ENCODE measurements around the gene PTGER1. TPM values are rescaled to one million over a fixed set of nuclear protein-coding genes. Genes with fewer than 3 reads are reported as not detected.

Gene PTGER1
- total and polyA plus RNA-seq, 2 donors (not counting 1 experiment from before 2014, with no cell fraction given), result 2.3 to 9.7 TPM

DNA sequence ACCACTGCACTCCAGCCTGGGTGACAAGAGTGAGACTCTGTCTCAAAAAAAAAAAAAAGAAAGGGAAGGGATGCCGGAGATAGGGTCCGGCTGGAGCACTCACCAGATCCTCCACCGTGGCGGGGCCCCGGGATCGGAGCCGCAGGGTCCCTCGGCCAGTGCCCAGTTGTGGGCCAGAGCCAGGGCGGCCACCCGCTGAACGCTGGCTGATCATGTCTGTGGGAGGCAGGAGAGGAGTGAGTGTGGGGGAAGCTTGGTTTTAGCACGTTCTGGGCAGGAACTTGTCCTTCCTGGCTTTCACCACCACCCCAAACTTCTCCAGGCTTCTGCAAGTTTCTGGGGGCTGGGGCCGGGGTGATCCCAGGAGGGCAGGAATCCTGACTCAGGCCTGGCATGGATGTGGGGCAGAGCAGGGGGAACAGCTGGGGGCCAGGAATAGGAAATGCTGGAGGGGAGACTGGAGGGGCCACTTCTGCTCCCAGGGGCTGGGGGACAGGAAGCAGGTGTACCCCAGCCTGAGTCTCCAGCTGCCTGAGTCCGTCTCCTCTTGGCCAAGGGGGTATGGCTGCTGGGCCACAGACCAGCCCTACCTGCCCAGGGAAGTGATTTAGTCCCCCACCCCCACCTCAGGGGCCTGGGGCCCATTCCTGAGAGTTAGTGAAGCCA is 4.3 kb upstream of the PTGER1 start:
- TF ChIP-seq, protein P1, sequence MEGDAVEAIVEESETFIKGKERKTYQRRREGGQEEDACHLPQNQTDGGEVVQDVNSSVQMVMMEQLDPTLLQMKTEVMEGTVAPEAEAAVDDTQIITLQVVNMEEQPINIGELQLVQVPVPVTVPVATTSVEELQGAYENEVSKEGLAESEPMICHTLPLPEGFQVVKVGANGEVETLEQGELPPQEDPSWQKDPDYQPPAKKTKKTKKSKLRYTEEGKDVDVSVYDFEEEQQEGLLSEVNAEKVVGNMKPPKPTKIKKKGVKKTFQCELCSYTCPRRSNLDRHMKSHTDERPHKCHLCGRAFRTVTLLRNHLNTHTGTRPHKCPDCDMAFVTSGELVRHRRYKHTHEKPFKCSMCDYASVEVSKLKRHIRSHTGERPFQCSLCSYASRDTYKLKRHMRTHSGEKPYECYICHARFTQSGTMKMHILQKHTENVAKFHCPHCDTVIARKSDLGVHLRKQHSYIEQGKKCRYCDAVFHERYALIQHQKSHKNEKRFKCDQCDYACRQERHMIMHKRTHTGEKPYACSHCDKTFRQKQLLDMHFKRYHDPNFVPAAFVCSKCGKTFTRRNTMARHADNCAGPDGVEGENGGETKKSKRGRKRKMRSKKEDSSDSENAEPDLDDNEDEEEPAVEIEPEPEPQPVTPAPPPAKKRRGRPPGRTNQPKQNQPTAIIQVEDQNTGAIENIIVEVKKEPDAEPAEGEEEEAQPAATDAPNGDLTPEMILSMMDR (conservative IDR thresholded peaks at IDR 0.05 in 1 of 2, IDR thresholded peaks at IDR 0.05 in 1 of 2; ENCODE audit: low read depth in 1 of 2, low read length in 2 of 2), result no peak
- no peak for TF ChIP-seq EZH2 (IDR thresholded peaks at IDR 0.05; ENCODE audit: low read length, missing control alignments)
- no peak for DNase-seq (ENCODE audit: low read depth in 2 of 2)
- peaks cover 19% of the 10 kb centered on the region for H3K4me1 ChIP-seq (ENCODE audit: control insufficient read depth, extremely low read depth, insufficient read depth, low read length)
- no peak overlapping the region for H3K4me2 ChIP-seq (ENCODE audit: extremely low read depth, insufficient read depth, low read length)
- H3K79me2 ChIP-seq (ENCODE audit: control insufficient read depth, insufficient read depth, low read length), result no peaks in the 10 kb centered on the region
- no peaks in the 10 kb centered on the region for H3K27me3 ChIP-seq (ENCODE audit: control insufficient read depth, insufficient read depth, low read length)
- H3K9ac ChIP-seq (ENCODE audit: insufficient read depth, low read length), result no peak overlapping the region
- H3K36me3 ChIP-seq (ENCODE audit: control insufficient read depth, insufficient read depth, low read length), result peaks cover 19% of the 10 kb centered on the region
- H3K9me3 ChIP-seq (ENCODE audit: control insufficient read depth, insufficient read depth, low read depth, low read length), result no peaks in the 10 kb centered on the region
- H3K27ac ChIP-seq (ENCODE audit: insufficient read depth, low read length), result no peak overlapping the region
- H2AFZ ChIP-seq (ENCODE audit: low read length), result no peak overlapping the region
- H3K4me3 ChIP-seq (replicated peaks in 1 of 4; ENCODE audit: control extremely low read depth in 1 of 4, insufficient read depth in 1 of 4, low read depth in 3 of 4, low read length in 4 of 4), result no peak overlapping the region
- no peaks in the 10 kb centered on the region for H4K20me1 ChIP-seq (ENCODE audit: control insufficient read depth, extremely low read depth, insufficient read depth, low read length)

DNA sequence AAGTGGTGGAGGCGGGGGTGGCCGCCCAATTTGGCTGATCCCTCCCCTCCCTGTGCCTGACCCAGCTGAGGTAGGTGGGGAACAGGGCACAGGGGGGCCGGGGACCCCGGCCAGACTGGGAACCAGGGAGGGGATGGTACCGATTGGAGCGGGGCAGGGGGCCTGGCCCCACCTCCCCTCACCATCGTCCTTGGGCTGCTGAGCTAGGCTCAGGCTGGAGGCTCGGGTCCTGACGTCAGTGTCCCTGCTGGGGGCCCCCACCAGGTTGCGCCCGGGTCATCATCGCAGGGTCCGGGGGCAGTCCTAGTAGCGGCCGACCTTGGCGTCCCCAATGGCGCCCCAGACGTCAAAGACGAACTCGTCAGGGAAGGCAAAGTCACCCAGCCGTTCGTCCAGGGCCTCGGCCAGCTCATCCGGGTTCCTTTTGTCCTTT is 3.0 kb upstream of the PTGER1 start:
- peaks cover 21% of the 10 kb centered on the region for H3K36me3 ChIP-seq (ENCODE audit: control insufficient read depth, insufficient read depth, low read length)
- TF ChIP-seq EZH2 (IDR thresholded peaks at IDR 0.05; ENCODE audit: low read length, missing control alignments), result no peak
- TF ChIP-seq, protein P1 (conservative IDR thresholded peaks at IDR 0.05 in 1 of 2, IDR thresholded peaks at IDR 0.05 in 1 of 2; ENCODE audit: low read depth in 1 of 2, low read length in 2 of 2), result no peak
- no peaks in the 10 kb centered on the region for H3K79me2 ChIP-seq (ENCODE audit: control insufficient read depth, insufficient read depth, low read length)
- no peaks in the 10 kb centered on the region for H3K9me3 ChIP-seq (ENCODE audit: control insufficient read depth, insufficient read depth, low read depth, low read length)
- no peak overlapping the region for H3K27ac ChIP-seq (ENCODE audit: insufficient read depth, low read length)
- no peak overlapping the region for H3K4me2 ChIP-seq (ENCODE audit: extremely low read depth, insufficient read depth, low read length)
- H3K4me1 ChIP-seq (ENCODE audit: control insufficient read depth, extremely low read depth, insufficient read depth, low read length), result peaks cover 19% of the 10 kb centered on the region
- DNase-seq (ENCODE audit: low read depth in 2 of 2), result no peak
- no peaks in the 10 kb centered on the region for H3K27me3 ChIP-seq (ENCODE audit: control insufficient read depth, insufficient read depth, low read length)
- H3K4me3 ChIP-seq (replicated peaks in 1 of 4; ENCODE audit: control extremely low read depth in 1 of 4, insufficient read depth in 1 of 4, low read depth in 3 of 4, low read length in 4 of 4), result no peak overlapping the region
- no peaks in the 10 kb centered on the region for H4K20me1 ChIP-seq (ENCODE audit: control insufficient read depth, extremely low read depth, insufficient read depth, low read length)
- H3K9ac ChIP-seq (ENCODE audit: insufficient read depth, low read length), result no peak overlapping the region
- H2AFZ ChIP-seq (ENCODE audit: low read length), result no peak overlapping the region

DNA sequence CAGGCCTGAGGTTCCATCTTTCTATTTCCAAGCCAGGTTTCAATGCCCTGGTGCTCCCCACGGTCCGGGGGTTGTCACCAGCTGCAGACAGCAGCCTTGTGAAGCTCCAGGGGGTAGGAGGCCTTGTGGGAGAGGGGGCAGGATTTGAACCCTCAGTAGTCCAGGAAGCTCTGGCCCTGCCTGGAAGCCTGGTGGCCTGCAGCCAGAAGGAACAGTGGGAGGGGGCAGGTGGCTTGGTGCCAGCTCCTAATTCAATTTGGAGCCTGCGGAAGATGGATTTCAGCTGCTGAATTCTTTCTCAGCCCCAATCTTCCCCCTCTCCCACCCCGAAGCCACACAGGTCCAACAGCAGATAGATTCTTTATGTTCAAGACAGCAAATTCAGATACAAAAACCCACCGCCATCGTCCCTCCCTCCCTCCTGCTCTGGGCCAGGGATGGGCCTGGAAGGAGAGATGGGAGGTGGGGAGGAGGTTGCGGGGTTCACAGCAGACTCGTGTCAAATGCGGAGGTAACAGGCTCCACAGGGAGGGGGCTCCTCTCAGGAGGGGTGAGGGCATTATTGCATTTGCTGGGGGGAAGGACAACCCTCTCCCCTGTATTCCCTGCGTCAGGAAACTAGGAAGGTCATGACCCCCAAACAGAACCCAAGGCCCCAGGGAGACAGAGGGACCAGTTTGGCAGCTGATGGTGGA is 2.4 kb upstream of the PTGER1 start:
- no peak overlapping the region for H3K9ac ChIP-seq (ENCODE audit: insufficient read depth, low read length)
- H3K4me3 ChIP-seq (replicated peaks in 1 of 4; ENCODE audit: control extremely low read depth in 1 of 4, insufficient read depth in 1 of 4, low read depth in 3 of 4, low read length in 4 of 4), result no peak overlapping the region
- peak; percentile 47 to 73 for DNase-seq (ENCODE audit: low read depth in 2 of 2)
- H4K20me1 ChIP-seq (ENCODE audit: control insufficient read depth, extremely low read depth, insufficient read depth, low read length), result no peaks in the 10 kb centered on the region
- H3K27ac ChIP-seq (ENCODE audit: insufficient read depth, low read length), result no peak overlapping the region
- H3K36me3 ChIP-seq (ENCODE audit: control insufficient read depth, insufficient read depth, low read length), result peaks cover 22% of the 10 kb centered on the region
- no peaks in the 10 kb centered on the region for H3K9me3 ChIP-seq (ENCODE audit: control insufficient read depth, insufficient read depth, low read depth, low read length)
- H3K27me3 ChIP-seq (ENCODE audit: control insufficient read depth, insufficient read depth, low read length), result no peaks in the 10 kb centered on the region
- no peak overlapping the region for H2AFZ ChIP-seq (ENCODE audit: low read length)
- TF ChIP-seq, protein P1 (conservative IDR thresholded peaks at IDR 0.05 in 1 of 2, IDR thresholded peaks at IDR 0.05 in 1 of 2; ENCODE audit: low read depth in 1 of 2, low read length in 2 of 2), result no peak
- TF ChIP-seq EZH2 (IDR thresholded peaks at IDR 0.05; ENCODE audit: low read length, missing control alignments), result no peak
- H3K4me1 ChIP-seq (ENCODE audit: control insufficient read depth, extremely low read depth, insufficient read depth, low read length), result peaks cover 19% of the 10 kb centered on the region
- no peaks in the 10 kb centered on the region for H3K79me2 ChIP-seq (ENCODE audit: control insufficient read depth, insufficient read depth, low read length)
- H3K4me2 ChIP-seq (ENCODE audit: extremely low read depth, insufficient read depth, low read length), result no peak overlapping the region
